NCI-H446 (cell line): ENCODE results near the gene NUDT8.
"Not testable (repeated sequence)": the region's sequence is repeated elsewhere in the genome, so short reads cannot be mapped to it uniquely, and the experiment has no call there.

ENCODE experiments used
- DNase-seq, 2 experiments: peaks; one replicate each; lab custom pipeline; 2025; lab: John Stamatoyannopoulos, UW

NUDT8 gene

GRCh38 chr11:67628710-67629385 is 889 bp downstream of the NUDT8 start:
- no peak for DNase-seq

- DNase-seq = no peak
Measured at GRCh38 chr11:67627812-67628624, 1.7 kb downstream of the NUDT8 start.

- no peak for DNase-seq
Measured at GRCh38 chr11:67627441-67627811, 2.3 kb downstream of the NUDT8 start.

- DNase-seq = no peak
Measured at GRCh38 chr11:67626970-67627369, 2.8 kb downstream of the NUDT8 start.

DNA sequence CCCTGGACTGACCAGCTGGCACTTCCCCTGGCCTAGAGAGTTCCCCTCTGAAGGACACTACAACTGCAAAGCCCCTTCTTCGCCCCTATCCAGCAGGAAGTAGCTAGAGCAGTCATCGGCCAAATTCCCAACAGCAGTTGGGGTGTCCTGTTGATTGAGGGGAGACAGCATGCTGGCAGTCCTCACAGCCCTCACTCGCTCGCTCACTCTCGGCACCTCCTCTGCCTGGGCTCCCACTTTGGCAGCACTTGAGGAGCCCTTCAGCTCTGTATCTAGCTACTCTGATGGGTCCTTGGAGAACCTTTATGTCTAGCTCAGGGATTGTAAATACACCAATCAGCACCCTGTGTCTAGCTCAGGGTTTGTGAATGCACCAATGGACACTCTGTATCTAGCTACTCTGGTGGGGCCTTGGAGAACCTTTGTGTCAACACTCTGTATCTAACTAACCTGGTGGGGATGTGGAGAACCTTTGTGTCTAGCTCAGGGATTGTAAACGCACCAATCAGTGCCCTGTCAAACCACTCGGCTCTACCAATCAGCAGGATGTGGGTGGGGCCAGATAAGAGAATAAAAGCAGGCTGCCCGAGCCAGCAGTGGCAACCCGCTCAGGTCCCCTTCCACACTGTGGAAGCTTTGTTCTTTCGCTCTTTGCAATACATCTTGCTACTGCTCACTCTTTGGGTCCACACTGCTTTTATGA is 3.5 kb downstream of the NUDT8 start:
- DNase-seq = not testable (repeated sequence)

DNA sequence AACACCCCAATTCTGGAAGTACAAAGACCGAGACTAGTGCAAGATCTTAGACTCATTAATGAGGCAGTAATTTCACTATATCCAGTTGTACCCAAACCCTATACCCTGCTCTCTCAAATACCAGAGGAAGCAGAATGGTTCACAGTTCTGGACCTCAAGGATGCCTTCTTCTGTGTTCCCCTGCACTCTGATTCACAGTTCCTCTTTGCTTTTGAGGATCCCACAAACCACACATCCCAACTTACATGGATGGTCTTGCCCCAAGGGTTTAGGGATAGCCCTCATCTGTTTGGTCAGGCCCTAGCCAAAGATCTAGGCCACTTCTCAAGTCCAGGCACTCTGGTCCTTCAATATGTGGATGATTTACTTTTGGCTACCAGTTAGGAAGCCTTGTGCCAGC is 5.9 kb downstream of the NUDT8 start:
- not testable (repeated sequence) for DNase-seq

- not testable (repeated sequence) for DNase-seq
Measured at GRCh38 chr11:67622905-67623304, 6.8 kb downstream of the NUDT8 start.

DNA sequence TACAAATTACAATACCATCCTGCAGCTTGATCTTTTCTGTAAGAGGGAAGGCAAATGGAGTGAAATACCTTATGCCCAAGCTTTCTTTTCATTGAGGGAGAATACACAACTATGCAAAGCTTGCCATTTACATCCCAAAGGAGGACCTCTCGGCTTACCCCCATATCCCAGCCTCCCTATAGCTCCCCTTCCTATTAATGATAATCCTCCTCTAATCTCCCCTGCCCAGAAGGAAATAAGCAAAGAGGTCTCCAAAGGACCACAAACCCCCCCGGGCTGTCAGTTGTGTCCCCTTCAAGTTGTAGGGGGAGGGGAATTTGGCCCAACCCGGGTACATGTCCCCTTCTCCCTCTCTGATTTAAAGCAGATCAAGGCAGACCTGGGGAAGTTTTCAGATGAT is 7.8 kb downstream of the NUDT8 start:
- DNase-seq = not testable (repeated sequence)

GRCh38 chr11:67620621-67621020 is 9.1 kb downstream of the NUDT8 start:
- DNase-seq = not testable (repeated sequence)

- not testable (repeated sequence) for DNase-seq
Measured at GRCh38 chr11:67619683-67620618, 9.8 kb downstream of the NUDT8 start.

GRCh38 chr11:67618901-67619659 is 10.7 kb downstream of the NUDT8 start:
- DNase-seq = not testable (repeated sequence)

GRCh38 chr11:67617243-67617953 is 12.3 kb downstream of the NUDT8 start:
- DNase-seq = no peak

DNA sequence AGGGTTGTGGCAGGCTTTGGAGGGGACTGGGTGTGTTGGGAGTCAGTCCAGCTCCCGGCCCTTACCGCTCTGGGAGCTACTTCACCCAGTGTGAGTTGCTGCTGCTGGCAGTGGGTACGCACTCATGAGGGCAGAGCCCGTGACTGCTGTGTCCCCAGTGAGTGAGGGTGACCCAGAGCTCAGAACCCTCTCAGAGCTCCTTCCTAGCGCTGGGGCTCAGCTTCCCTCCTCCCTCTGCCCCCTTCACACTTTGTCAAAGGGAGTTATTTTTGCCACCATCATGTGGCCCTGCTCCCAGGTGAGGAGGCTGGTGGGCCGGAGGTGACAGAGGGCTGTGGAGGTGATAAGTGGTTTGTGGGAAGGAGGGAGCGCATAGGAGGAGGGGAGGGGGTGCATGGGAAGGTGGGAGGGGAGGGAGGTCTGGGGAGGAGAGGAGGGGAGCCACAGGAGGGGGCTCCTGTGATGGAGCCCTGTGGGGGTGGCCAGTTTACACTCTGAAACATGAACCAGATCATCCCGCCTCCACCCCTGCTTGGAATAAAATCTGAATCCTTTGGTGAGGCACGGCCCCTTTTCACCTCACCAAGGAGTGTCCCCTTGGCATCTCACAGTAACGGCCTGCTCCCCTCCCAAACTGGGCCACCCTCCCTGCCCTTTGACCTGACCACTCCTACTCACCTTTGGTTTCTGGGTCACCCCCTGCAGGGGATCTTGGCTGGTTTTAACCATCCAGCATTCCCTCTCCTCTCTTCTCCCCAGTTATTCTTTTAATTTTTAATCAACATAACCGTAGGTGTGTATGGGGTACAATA is 13.1 kb downstream of the NUDT8 start:
- no peak for DNase-seq

DNA sequence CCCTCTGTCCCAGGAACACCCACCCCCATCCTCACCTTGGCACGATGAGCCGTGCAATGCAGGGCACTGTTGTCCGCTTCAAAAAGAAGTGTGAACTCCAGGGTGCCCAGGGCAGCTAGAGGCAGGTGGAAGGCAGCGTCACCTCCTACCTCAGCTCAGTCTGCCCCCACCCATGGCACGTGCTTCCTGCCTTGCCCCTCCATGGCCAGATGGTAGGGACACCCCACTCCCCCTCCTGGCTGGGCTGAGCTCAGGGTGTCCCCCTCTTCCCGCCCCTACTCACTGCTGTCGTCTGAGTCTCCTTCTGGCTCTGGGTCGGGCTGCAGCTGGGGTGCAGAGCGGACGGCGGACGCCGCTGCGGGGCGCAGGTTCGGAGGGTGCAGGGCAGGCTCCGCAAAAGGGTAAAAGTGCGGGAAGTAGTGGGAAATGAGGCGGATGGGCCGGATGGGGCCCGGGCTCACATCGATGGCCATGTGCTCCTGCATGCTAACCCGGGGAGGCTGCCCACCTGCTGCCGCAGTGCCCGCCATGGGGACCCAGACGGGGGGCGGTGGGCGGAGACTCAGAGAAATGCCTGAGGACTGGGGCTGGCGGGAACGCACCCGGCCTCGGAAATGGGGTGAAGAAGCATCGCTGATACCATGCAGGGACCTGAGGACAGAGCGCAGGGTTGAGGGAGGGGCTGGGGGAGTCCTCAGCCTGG is 13.9 kb downstream of the NUDT8 start:
- DNase-seq = no peak

DNA sequence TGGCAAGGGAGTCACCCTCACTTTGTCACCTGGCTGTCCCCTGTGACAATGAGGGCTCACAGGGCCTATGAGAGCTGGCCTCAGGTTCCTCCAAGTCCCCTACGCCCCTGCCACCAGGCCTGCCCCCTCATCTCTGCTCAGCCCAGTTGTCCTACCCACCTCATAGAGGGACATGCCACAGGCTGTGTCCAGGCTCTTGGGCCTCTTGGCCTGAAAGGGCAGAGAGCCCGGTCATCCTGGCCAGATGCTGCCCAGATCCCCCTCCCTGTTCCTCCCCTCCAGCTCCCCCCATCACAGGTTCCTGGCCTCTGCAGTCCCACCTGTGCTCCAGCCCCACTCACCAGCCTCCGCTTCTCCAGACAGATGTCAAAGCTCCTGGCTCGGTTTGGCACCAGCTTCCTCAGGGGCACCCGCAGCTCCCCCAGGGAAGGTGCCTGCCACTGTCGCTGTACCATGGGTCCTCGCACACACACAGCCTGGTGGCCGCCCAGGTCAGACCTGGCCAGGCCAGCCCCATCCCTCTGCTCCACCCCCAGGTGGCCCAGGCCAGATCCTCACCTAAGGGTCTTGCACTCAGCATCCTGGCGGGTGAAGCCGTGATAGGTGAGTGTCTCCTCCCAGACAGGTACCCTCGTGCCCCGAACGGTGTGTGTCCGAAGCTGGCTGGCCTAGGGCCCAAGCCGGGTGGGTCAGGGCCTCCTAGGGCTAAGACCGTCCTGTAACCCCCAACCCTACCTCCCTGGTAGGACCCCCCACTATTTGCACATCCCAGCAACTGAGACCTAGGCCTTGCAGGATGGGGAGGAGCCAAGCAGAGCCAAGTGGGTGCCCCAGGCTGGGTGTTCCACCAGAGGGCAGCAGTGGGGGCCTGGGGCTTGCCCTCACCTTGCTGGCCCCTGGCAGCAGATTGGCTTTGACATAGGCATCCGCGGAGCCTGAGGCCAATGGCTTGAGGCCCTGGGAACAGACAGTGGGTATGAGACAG is 14.7 kb downstream of the NUDT8 start:
- no peak for DNase-seq

GRCh38 chr11:67613960-67614715 is 15.6 kb downstream of the NUDT8 start:
- peak in 1 of 2 experiments; percentile 25 for DNase-seq
